ENCODE data around the gene AP1G2. TPM values are rescaled to one million over a fixed set of nuclear protein-coding genes. Genes with fewer than 3 reads are reported as not detected.

The AP1G2 gene
- total and polyA plus RNA-seq, 2 of the 13 experiments (the other 11 are each of a cell fraction or from before 2014, with no cell fraction given): 96.9 to 611 TPM

DNA sequence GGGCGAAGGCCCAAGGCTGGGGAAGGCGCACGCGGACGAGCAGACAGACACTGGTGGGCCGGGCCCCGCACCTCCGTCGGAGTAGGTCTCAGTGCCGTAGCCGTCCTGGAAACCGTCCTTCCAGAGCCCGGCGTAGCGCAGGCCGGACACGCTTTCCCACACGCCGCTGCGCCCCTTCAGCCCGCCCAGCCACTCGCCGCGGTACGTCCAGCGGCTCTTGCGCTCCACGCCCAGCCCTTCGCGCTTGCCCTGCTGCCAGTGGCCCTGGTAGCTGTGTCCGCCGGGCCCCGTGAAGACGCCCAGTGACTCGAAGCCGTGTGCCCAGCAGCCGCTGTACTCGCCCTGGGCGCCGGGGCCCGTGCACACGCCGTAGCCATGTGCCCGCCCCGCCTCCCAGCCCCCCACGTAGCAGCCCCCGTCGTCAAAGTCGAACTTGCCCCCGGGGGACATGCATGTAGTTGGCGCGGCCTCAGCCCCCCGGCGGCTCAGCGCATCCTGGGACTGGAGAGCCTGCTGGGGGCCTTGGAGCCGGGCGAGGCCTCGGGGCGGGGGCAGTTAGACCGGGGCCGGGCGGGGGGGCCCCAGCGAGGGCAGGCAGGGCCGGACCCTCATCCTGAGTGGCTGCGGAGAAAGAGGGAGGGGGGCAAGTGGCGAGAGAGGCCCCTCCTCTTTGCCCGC is 9.6 kb upstream of the AP1G2 start (continued):
- no peak for TF ChIP-seq ZNF142 (CRISPR knock-in tag; IDR thresholded peaks at IDR 0.05)
- TF ChIP-seq EEA1 (CRISPR knock-in tag; IDR thresholded peaks at IDR 0.05; ENCODE audit: borderline replicate concordance): 0 out of 2 replicates have a peak, but pooled peaks have one; percentile 4
- TF ChIP-seq ZNF432 (CRISPR knock-in tag; IDR thresholded peaks at IDR 0.05; ENCODE audit: borderline replicate concordance): no peak
- no peak for TF ChIP-seq HOXA5 (CRISPR knock-in tag; IDR thresholded peaks at IDR 0.05)
- TF ChIP-seq ZNF350 (CRISPR knock-in tag; IDR thresholded peaks at IDR 0.05; ENCODE audit: borderline replicate concordance, low read depth): no peak
- 0 out of 2 replicates have a peak, but pooled peaks have one; percentile 36 for TF ChIP-seq MXD3 (CRISPR knock-in tag; IDR thresholded peaks at IDR 0.05)
- TF ChIP-seq U2AF1 (optimal IDR thresholded peaks at IDR 0.05; ENCODE audit: low read depth, low read length): no peak
- TF ChIP-seq JDP2 (CRISPR knock-in tag; IDR thresholded peaks at IDR 0.05; ENCODE audit: borderline replicate concordance): no peak
- TF ChIP-seq POLR2G (IDR thresholded peaks at IDR 0.05; ENCODE audit: low read depth, low read length): no peak
- no peak for TF ChIP-seq ZNF430 (CRISPR knock-in tag; IDR thresholded peaks at IDR 0.05)
- TF ChIP-seq ZNF687 (CRISPR knock-in tag; IDR thresholded peaks at IDR 0.05): peak; percentile 44; the same call in 1 of the 2 replicates
- TF ChIP-seq ZNF768 (CRISPR knock-in tag; IDR thresholded peaks at IDR 0.05): peak; percentile 34; the same call in 1 of the 2 replicates
- TF ChIP-seq ZBTB33 (CRISPR knock-in tag; IDR thresholded peaks at IDR 0.05): peak; percentile 50
- peak; percentile 45 for TF ChIP-seq HOXA3 (CRISPR knock-in tag; IDR thresholded peaks at IDR 0.05)
- TF ChIP-seq SCMH1 (CRISPR knock-in tag; IDR thresholded peaks at IDR 0.05; ENCODE audit: borderline replicate concordance): no peak
